Measurements from ENCODE around the gene FARP1. TPM values are rescaled to one million over a fixed set of nuclear protein-coding genes. Genes with fewer than 3 reads are reported as not detected.

The FARP1 gene
- total and polyA plus RNA-seq, 2 of the 8 experiments (the other 6 are each of a cell fraction or from before 2014, with no cell fraction given): 24.7 to 104 TPM

GRCh38 chr13:98285317-98285716 lies 142.4 kb downstream of the FARP1 start:
- H3K4me2 ChIP-seq (ENCODE audit: insufficient read depth in 1 of 2, low read depth in 2 of 2, low read length in 2 of 2): peak overlapping the region; percentile 20 to 23; a peak in 2 of 4 replicates
- H2BK120ac ChIP-seq (replicated peaks; ENCODE audit: low read depth, low read length): no peak overlapping the region
- 61% methylated on average over 4 of the region's 4 CpGs; no CpG with 5 or more reads in 1 of the 2 experiments for WGBS, 2 experiments (ENCODE audit: extremely low coverage in 1 of 2, insufficient coverage in 1 of 2, insufficient read length in 1 of 2, insufficient replicate concordance in 2 of 2, low coverage in 1 of 2, low lambda C conversion rate in 2 of 2, missing lambda C conversion rate in 1 of 2)
- FAIRE-seq (peak; percentile 28), DNase-seq (ENCODE audit: low read depth in 1 of 2, low spot score in 2 of 2) (no peak)
- H2AFZ ChIP-seq (ENCODE audit: low read length): no peak overlapping the region
- H3K23me2 ChIP-seq (ENCODE audit: low read depth, low read length): no peaks in the 10 kb centered on the region
- no peaks in the 10 kb centered on the region for H4K20me1 ChIP-seq (replicated peaks in 1 of 2; ENCODE audit: control insufficient read depth in 1 of 2, insufficient read depth in 2 of 2, low read length in 2 of 2)
- no peak overlapping the region for H4K8ac ChIP-seq (ENCODE audit: extremely low read depth, insufficient read depth, low read length)
- no peak overlapping the region for H4K5ac ChIP-seq (ENCODE audit: insufficient read length, low read depth, low read length)
- H2BK12ac ChIP-seq (ENCODE audit: low read depth, low read length): no peak overlapping the region
- H3K9ac ChIP-seq (replicated peaks in 1 of 4; ENCODE audit: extremely low read depth in 1 of 4, low read depth in 3 of 4, low read length in 3 of 4): no peak overlapping the region
- H3K9me3 ChIP-seq (ENCODE audit: insufficient read depth in 2 of 2, low read depth in 1 of 2, low read length in 1 of 2): no peaks in the 10 kb centered on the region
- no peak overlapping the region for H3K4me3 ChIP-seq (ENCODE audit: extremely low read depth in 1 of 4, insufficient read depth in 2 of 4, low read depth in 3 of 4, low read length in 4 of 4)
- ChIA-PET CTCF (ENCODE audit: partially characterized antibody) (interaction anchor here (0.6 to 1.6 kb wide), 2 partner anchors 65 to 85 kb away, joined by 3 to 4 read pairs; no protein-coding TSS in a partner anchor), POLR2A (ENCODE audit: partially characterized antibody) (interaction anchor here (1.1 kb wide), 1 partner anchor 20 kb away, joined by 3 read pairs; no protein-coding TSS in a partner anchor)
- no peaks in the 10 kb centered on the region for H3K27me3 ChIP-seq (replicated peaks in 1 of 4; ENCODE audit: control insufficient read depth in 3 of 4, extremely low read depth in 1 of 4, insufficient read depth in 3 of 4, low read length in 3 of 4)
- no peak overlapping the region for H2BK15ac ChIP-seq (ENCODE audit: low read length)
- no peak overlapping the region for H2BK5ac ChIP-seq (ENCODE audit: low read depth, low read length)
- peaks cover 3% of the 10 kb centered on the region for H3K79me1 ChIP-seq (ENCODE audit: low read depth, low read length)
- no peak overlapping the region for H2BK20ac ChIP-seq (ENCODE audit: low read length)
- no peak overlapping the region for H3K4ac ChIP-seq (replicated peaks; ENCODE audit: insufficient read length, low read depth, low read length)
- no peak overlapping the region for H3K14ac ChIP-seq (ENCODE audit: insufficient read length)
- no peak overlapping the region for H3K27ac ChIP-seq (ENCODE audit: low read depth, low read length)
- H3K56ac ChIP-seq (replicated peaks; ENCODE audit: insufficient read length, low read depth, low read length): no peak overlapping the region
- peaks cover 4 to 11% (median 7%) of the 10 kb centered on the region in 4 experiments; a peak in 6 of 7 replicates for H3K4me1 ChIP-seq (replicated peaks in 1 of 4; ENCODE audit: control insufficient read depth in 3 of 4, insufficient read depth in 4 of 4, low read length in 3 of 4)
- no peak overlapping the region for H2AK5ac ChIP-seq (ENCODE audit: low read depth, low read length)
- peaks cover 0 to 18% of the 10 kb centered on the region in 2 experiments; a peak in 2 of 4 replicates for H3K79me2 ChIP-seq (ENCODE audit: control insufficient read depth in 1 of 2, insufficient read depth in 2 of 2, low read length in 2 of 2)
- H3K23ac ChIP-seq (ENCODE audit: insufficient read length): no peak overlapping the region
- H3K18ac ChIP-seq (ENCODE audit: extremely low read depth, low read length): no peak overlapping the region
- H3K36me3 ChIP-seq (ENCODE audit: control insufficient read depth in 2 of 4, insufficient read depth in 4 of 4, low read length in 3 of 4): no peaks in the 10 kb centered on the region
- no peak overlapping the region for H4K91ac ChIP-seq (replicated peaks; ENCODE audit: insufficient read length, low read length)
- TF ChIP-seq GTF2F1 (IDR thresholded peaks at IDR 0.05; ENCODE audit: borderline replicate concordance, low read depth, low read length) (no peak), CBX8 (IDR thresholded peaks at IDR 0.05; ENCODE audit: borderline replicate concordance, low read depth, low read length) (no peak), CHD2 (IDR thresholded peaks at IDR 0.05; ENCODE audit: low read length) (no peak), TBP (IDR thresholded peaks at IDR 0.05; ENCODE audit: low read depth, low read length) (no peak), KDM5A (IDR thresholded peaks at IDR 0.05; ENCODE audit: low read length) (no peak), NRF1 (IDR thresholded peaks at IDR 0.05; ENCODE audit: low read depth, low read length) (no peak), FOSL1 (IDR thresholded peaks at IDR 0.05; ENCODE audit: insufficient read depth, low read depth, low read length) (no peak), SP1 (IDR thresholded peaks at IDR 0.05; ENCODE audit: low read depth, low read length) (no peak), TCF12 (IDR thresholded peaks at IDR 0.05; ENCODE audit: low read depth, low read length) (no peak), RAD21 (IDR thresholded peaks at IDR 0.05 in 1 of 2, conservative IDR thresholded peaks at IDR 0.05 in 1 of 2; ENCODE audit: low read depth in 2 of 2, low read length in 2 of 2) (no peak), HDAC2 (IDR thresholded peaks at IDR 0.05; ENCODE audit: borderline replicate concordance in 1 of 2, low read depth in 2 of 2, low read length in 2 of 2) (no peak), RXRA (IDR thresholded peaks at IDR 0.05; ENCODE audit: insufficient read depth, low read depth, low read length) (no peak)
- TF ChIP-seq, protein P1, sequence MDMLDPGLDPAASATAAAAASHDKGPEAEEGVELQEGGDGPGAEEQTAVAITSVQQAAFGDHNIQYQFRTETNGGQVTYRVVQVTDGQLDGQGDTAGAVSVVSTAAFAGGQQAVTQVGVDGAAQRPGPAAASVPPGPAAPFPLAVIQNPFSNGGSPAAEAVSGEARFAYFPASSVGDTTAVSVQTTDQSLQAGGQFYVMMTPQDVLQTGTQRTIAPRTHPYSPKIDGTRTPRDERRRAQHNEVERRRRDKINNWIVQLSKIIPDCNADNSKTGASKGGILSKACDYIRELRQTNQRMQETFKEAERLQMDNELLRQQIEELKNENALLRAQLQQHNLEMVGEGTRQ (IDR thresholded peaks at IDR 0.05; ENCODE audit: low read length): no peak

All from H1 (cell line).